ENCODE results near the gene ABLIM1.

- no peak for TF ChIP-seq CTCF (IDR thresholded peaks at IDR 0.05 in 4 of 5, conservative IDR thresholded peaks at IDR 0.05 in 1 of 5)
- peak; percentile 6 to 7 for TF ChIP-seq POLR2A (IDR thresholded peaks at IDR 0.05)
Observed at GRCh38 chr10:114632869-114633715, 25.0 kb downstream of the ABLIM1 start.
